Kidney capillary endothelial cell (primary cell): Measurements from ENCODE around the gene ADAM12.

Source experiments
- DNase-seq: peaks from one replicate; pipeline ENCODE4 v3.0.0-alpha.2; 2018; ENCODE audit warnings: low spot score

ADAM12 gene

GRCh38 chr10:126314863-126315493, 73.3 kb downstream of the ADAM12 start:
- DNase-seq = no peak

DNA sequence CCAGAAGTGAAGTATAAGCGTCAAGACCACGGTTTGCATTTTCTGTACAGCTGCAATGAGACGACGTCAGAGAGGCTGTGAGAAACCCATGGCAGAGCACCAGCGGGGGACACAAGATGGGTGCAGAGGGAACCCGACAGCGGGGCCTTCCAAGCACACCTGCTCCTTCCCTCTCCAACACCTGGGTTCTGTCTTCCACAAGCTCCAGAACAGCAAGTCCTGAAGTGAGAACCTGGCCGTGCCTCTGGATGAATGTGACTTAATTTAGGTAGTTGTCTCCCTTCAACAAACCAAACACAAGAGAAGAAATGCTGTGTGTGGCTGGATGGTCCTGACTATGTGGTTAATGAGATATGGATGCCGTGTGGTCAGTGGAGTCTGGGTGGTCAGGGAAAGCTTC, 76.1 kb downstream of the ADAM12 start:
- no peak for DNase-seq

DNA sequence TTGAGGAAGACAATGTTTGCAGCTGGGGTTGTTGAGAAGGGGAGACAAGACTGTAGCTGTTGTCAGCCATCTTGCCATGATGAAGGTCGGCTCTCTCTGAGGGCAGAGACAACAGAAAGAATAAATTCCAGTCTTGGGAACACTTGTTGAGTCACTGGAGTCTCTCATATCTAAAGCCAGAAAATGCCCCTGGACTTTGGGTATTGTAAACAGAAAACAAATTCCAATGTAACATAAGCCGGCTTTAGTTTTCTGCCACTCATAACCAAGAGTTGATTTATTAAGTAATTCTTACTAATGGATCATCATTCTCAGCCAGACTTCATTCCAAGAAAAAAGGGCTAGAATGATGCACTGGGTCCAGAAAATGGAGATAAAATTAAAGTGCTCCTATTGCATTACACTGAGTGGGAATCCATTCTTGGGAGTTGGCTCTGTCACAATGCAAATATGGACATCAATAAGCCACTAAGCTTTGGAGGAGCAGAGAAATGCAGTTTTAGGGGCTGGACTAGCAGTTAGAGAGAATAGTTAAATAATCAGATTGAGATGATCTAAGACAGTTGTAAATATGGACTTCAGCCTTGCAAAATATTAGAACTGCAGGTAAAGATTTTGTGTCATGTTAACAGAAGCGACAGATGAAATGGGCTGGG, 78.9 kb downstream of the ADAM12 start:
- no peak for DNase-seq

- DNase-seq = no peak
Observed at GRCh38 chr10:126302826-126303665, 85.2 kb downstream of the ADAM12 start.

GRCh38 chr10:126302476-126302756, 85.9 kb downstream of the ADAM12 start:
- no peak for DNase-seq

DNA sequence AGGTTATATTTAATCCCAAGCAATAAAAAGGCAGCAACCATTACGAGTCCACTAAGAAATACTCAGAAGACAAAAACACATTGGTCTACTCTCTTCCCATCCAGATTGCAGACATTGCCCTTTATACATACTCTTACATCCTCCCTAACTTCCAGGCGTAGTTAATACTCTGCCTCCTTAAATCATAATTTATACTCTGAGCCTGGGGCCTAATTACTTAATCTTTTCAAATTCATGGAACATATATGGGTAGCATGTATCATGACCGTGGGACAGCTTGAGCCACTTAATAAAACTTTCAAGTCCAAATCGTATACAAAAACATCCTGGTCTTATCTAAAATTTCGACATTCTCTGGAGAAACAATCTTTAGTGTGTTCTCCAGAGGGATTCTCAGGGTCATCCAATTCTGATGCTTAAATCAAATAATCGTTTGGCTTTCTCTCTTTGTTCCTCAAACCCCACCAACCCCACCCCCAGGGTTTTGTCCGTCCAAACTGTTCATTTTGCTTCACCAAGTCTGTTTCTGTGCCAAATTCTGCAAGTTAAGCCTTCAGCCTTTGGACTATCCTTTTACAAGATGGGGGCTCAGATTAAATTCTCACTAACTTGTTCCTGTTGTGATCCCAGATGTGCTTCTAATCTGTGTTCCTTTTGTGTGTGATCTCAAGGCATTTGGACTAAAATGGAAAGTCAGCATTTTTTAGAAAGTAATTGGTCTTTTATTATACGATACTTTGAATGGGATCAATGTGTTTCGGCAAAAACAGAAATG, 86.4 kb downstream of the ADAM12 start:
- no peak for DNase-seq

GRCh38 chr10:126294451-126294850, 93.8 kb downstream of the ADAM12 start:
- DNase-seq = no peak

- no peak for DNase-seq
Observed at GRCh38 chr10:126290232-126290631, 98.0 kb downstream of the ADAM12 start.

- DNase-seq = no peak
Observed at GRCh38 chr10:126288547-126289493, 99.5 kb downstream of the ADAM12 start.

DNA sequence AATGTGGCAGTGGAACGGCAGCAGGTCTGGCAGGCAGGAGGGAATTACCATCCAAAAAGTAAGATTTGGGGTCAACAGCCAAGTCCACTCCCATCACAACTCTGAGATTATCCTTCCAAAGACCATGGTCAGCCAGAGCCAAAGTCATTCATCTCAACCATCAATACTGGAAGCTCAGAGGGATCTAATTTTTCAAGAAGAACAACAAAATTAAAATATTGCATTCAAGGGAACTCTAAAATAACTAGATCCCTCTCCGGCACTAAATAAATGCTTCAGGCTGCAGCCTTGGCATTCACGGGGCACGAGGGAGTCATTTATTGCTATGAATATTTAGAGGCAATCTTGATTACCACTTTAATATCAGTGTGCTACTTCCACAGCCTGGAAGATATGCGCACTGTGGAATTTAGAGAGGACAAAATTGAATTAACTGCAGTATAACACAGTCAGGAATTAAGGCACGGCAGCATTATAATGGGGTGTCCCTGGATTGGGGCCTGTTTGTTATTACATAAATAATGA, 102.0 kb downstream of the ADAM12 start:
- no peak for DNase-seq

GRCh38 chr10:126283307-126283706, 105.0 kb downstream of the ADAM12 start:
- no peak for DNase-seq

- DNase-seq = no peak
Observed at GRCh38 chr10:126278851-126279250, 109.4 kb downstream of the ADAM12 start.

- DNase-seq = no peak
Observed at GRCh38 chr10:126277181-126277580, 111.1 kb downstream of the ADAM12 start.

GRCh38 chr10:126272526-126272925, 115.8 kb downstream of the ADAM12 start:
- DNase-seq = no peak

- no peak for DNase-seq
Observed at GRCh38 chr10:126270111-126270510, 118.2 kb downstream of the ADAM12 start.

- DNase-seq = no peak
Observed at GRCh38 chr10:126268013-126268920, 120.0 kb downstream of the ADAM12 start.

GRCh38 chr10:126264102-126265018, 123.9 kb downstream of the ADAM12 start:
- no peak for DNase-seq

DNA sequence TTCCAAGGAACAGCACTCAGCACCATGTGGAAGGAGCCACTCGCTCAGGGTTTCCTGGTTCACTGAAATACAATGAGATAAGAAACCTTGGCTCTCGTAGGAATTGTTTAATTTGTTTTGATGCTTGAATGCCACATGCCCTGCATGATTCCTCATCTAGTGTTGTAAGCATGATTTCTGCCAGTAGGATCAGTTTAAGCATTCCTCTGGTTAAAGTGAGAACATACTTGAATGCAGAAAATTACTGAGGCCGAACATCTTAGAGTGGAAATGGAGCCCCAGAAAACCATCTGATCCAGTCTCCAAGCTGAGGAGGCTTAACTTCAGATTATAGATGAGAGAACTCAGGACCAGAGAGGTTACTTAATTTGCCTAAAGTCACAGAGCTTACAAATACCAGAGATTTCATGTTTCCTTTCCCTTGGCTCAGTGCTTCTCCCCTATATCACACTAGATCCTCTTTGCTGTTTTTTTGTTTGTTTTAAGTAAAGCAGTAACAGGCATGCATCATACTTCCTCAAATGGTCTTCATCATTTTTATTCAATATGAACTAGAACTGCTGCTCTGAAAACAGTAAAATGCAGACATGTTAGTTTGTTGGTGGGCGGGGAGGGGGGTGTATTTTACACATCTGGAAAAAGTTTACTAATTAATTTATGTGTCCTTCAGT, 125.1 kb downstream of the ADAM12 start:
- DNase-seq = no peak
